IMR-90 (cell line): Measurements from ENCODE around the gene ABCB1. TPM values are rescaled to one million over a fixed set of nuclear protein-coding genes. Genes with fewer than 3 reads are reported as not detected.
"Not testable (repeated sequence)": the region's sequence is repeated elsewhere in the genome, so short reads cannot be mapped to it uniquely, and the experiment has no call there.

Source experiments
- ATAC-seq: fragments of 200-7000 bp; cut with Tn5 transposase; 2 replicates; pipeline ENCODE4 v1.9.1; 2020; ENCODE audit warnings: low read depth, mild to moderate bottlenecking, moderate library complexity
- BruUV-seq: library from RNA; stranded (reverse); fragments of 400-500 nt; replicated peaks from 2 replicates; lab custom pipeline; 2021; lab: Mats Ljungman, UMichigan
- CTCF ChIA-PET: fragments of 300-600 bp; formaldehyde crosslinking; extraction: SDS; loops from one replicate; lab custom pipeline; 2021; ENCODE audit warnings: antibody characterized with exemption; lab: Yijun Ruan, JAX
- POLR2A ChIA-PET: fragments of 300-600 bp; sonication (Branson Sonifier 250); formaldehyde crosslinking; loops from one replicate; lab custom pipeline; 2022; ENCODE audit warnings: antibody characterized with exemption; ENCODE audit not compliant: unreplicated experiment; lab: Charles Lee
- DNase-seq: peaks from one replicate; pipeline ENCODE4 v3.0.0; 2013
- H2AFZ ChIP-seq: replicated peaks from 2 replicates; pipeline ENCODE3; 2013; ENCODE audit warnings: low read length, mild to moderate bottlenecking; ENCODE audit not compliant: poor library complexity
- H2AK5ac ChIP-seq: 2 replicates; pipeline ENCODE4 v1.6.1; 2013; ENCODE audit warnings: low read depth, low read length, inconsistent platforms
- H2AK9ac ChIP-seq: replicated peaks from 2 replicates; pipeline ENCODE3; 2013; ENCODE audit warnings: mild to moderate bottlenecking, low read depth, low read length, moderate library complexity; ENCODE audit not compliant: poor library complexity
- H2BK120ac ChIP-seq: 2 replicates; pipeline ENCODE4 v1.6.1; 2013; ENCODE audit warnings: low read depth, low read length, inconsistent platforms
- H2BK15ac ChIP-seq: 3 replicates; pipeline ENCODE4 v1.6.1; 2013; ENCODE audit warnings: low read depth, low read length, inconsistent platforms
- H2BK20ac ChIP-seq: 2 replicates; pipeline ENCODE4 v1.6.1; 2013; ENCODE audit warnings: low read depth, mild to moderate bottlenecking, inconsistent platforms, low read length, moderate library complexity
- H2BK5ac ChIP-seq: 2 replicates; pipeline ENCODE4 v1.6.1; 2013; ENCODE audit warnings: mild to moderate bottlenecking, low read depth, low read length, inconsistent platforms; ENCODE audit not compliant: poor library complexity, severe bottlenecking
- H3K14ac ChIP-seq: replicated peaks from 2 replicates; pipeline ENCODE4 v1.6.1; 2013; ENCODE audit warnings: low read depth, low read length, inconsistent platforms
- H3K18ac ChIP-seq: 2 replicates; pipeline ENCODE4 v1.6.1; 2013; ENCODE audit warnings: low read depth, low read length, control low read depth
- H3K23ac ChIP-seq: 2 replicates; pipeline ENCODE4 v1.6.1; 2013; ENCODE audit warnings: low read depth, low read length, inconsistent platforms
- H3K27ac ChIP-seq: 2 replicates; pipeline ENCODE4 v1.5.1; 2013; ENCODE audit warnings: mild to moderate bottlenecking, control low read depth, low read length; ENCODE audit not compliant: insufficient read depth
- H3K27me3 ChIP-seq: 2 replicates; pipeline ENCODE4 v1.6.1; 2013; ENCODE audit warnings: low read length; ENCODE audit not compliant: control insufficient read depth, insufficient read depth
- H3K36me3 ChIP-seq: 2 replicates; pipeline ENCODE4 v1.6.1; 2013; ENCODE audit warnings: low read length, mixed read lengths; ENCODE audit not compliant: control insufficient read depth, insufficient read depth
- H3K4ac ChIP-seq: 2 replicates; pipeline ENCODE4 v1.6.1; 2013; ENCODE audit warnings: low read depth, low read length, inconsistent platforms
- H3K4me1 ChIP-seq: 2 replicates; pipeline ENCODE4 v1.6.1; 2013; ENCODE audit warnings: low read length, mixed read lengths; ENCODE audit not compliant: control insufficient read depth, insufficient read depth
- H3K4me2 ChIP-seq: 2 replicates; pipeline ENCODE4 v1.6.1; 2013; ENCODE audit warnings: low read depth, mild to moderate bottlenecking, control low read depth, low read length, moderate library complexity
- H3K4me3 ChIP-seq: 2 replicates; pipeline ENCODE4 v1.5.1; 2013; ENCODE audit warnings: low read depth, mild to moderate bottlenecking, control low read depth, low read length, moderate library complexity; ENCODE audit not compliant: insufficient read depth
- H3K56ac ChIP-seq: 2 replicates; pipeline ENCODE4 v1.6.1; 2013; ENCODE audit warnings: low read length, inconsistent platforms; ENCODE audit not compliant: insufficient read depth; ENCODE audit errors: extremely low read depth
- H3K79me1 ChIP-seq, 2 experiments: 2 replicates each; pipeline ENCODE4 v1.6.1; 2013; ENCODE audit warnings: low read length in 2 of 2, inconsistent platforms in 1 of 2, low read depth in 1 of 2
- H3K9ac ChIP-seq: 2 replicates; pipeline ENCODE4 v1.6.1; 2013; ENCODE audit warnings: low read depth, low read length, control low read depth
- H3K9me1 ChIP-seq: 2 replicates; pipeline ENCODE4 v1.6.1; 2013; ENCODE audit warnings: low read length, inconsistent platforms; ENCODE audit not compliant: insufficient read depth
- H3K9me3 ChIP-seq: 2 replicates; pipeline ENCODE4 v1.6.1; 2013; ENCODE audit warnings: low read length; ENCODE audit not compliant: control insufficient read depth, insufficient read depth
- H4K20me1 ChIP-seq: 2 replicates; pipeline ENCODE4 v1.6.1; 2013; ENCODE audit warnings: low read length, inconsistent platforms; ENCODE audit not compliant: insufficient read depth
- H4K5ac ChIP-seq: 2 replicates; pipeline ENCODE4 v1.6.1; 2013; ENCODE audit warnings: mild to moderate bottlenecking, low read depth, low read length, control low read depth
- H4K8ac ChIP-seq, 2 experiments: 2 replicates each; pipeline ENCODE4 v1.6.1; 2013; ENCODE audit warnings: low read depth in 2 of 2, low read length in 2 of 2, control low read depth in 1 of 2, inconsistent platforms in 1 of 2
- H4K91ac ChIP-seq: 2 replicates; pipeline ENCODE4 v1.6.1; 2013; ENCODE audit warnings: low read depth, low read length, inconsistent platforms; ENCODE audit not compliant: insufficient read depth
- MAFK ChIP-seq: IDR thresholded peaks from 2 replicates; pipeline ENCODE4 v1.6.1; 2012; ENCODE audit warnings: low read depth, low read length, improper control_type of control experiment
- MAZ ChIP-seq: IDR thresholded peaks from 2 replicates; pipeline ENCODE4 v1.6.1; 2012; ENCODE audit warnings: low read depth, mild to moderate bottlenecking, low read length, improper control_type of control experiment, moderate library complexity, borderline replicate concordance
- NFE2L2 ChIP-seq: fragments of 150-350 bp; IDR thresholded peaks from 2 replicates; pipeline ENCODE4 v1.6.1; 2016; ENCODE audit warnings: low read depth, mild to moderate bottlenecking, low read length
- RFX5 ChIP-seq: IDR thresholded peaks from 2 replicates; pipeline ENCODE4 v1.8.0; 2012; ENCODE audit warnings: low read depth, mild to moderate bottlenecking, low read length, moderate library complexity
- WGBS, 2 experiments: methylation state at CpG; one replicate each; pipeline versions ENCODE4 v1.1.5 to v1.1.7; 2013; ENCODE audit warnings: missing lambda C conversion rate in 2 of 2; ENCODE audit not compliant: insufficient read length in 1 of 2; ENCODE audit errors: extremely low coverage in 2 of 2; 5-methylcytosine and 5-hydroxymethylcytosine counted together
- dilution Hi-C: fragments of 300-500 bp; cut with HindIII; formaldehyde crosslinking; loops from one replicate; pipeline ENCODE4 v1.14.3; 2018; ENCODE audit warnings: low sequenced_read_pairs; ENCODE audit not compliant: unreplicated experiment
- in situ Hi-C: fragments of 300-500 bp; cut with MboI; formaldehyde crosslinking; loops from 3 replicates; pipeline ENCODE4 v1.14.3; 2019; ENCODE audit warnings: low sequenced_read_pairs, inconsistent platforms, mixed read lengths
- intact Hi-C: fragments of 100-400 bp; cut with micrococcal nuclease; formaldehyde crosslinking; loops from 2 replicates; pipeline ENCODE4 v1.10.0; 2022
- polyA plus RNA-seq, 3 experiments: library from polyadenylated mRNA; depleted of rRNA; stranded (reverse); fragments of >200 nt; gene quantifications; 2 replicates each; pipeline ENCODE4 v1.2.3, GENCODE V29; 2012; ENCODE audit warnings: low replicate concordance in 1 of 3
- total RNA-seq: library from RNA; depleted of rRNA; stranded (reverse); fragments of >200 nt; gene quantifications from 2 replicates; pipeline ENCODE4 v1.2.3, GENCODE V29; 2012
- TF ChIP-seq, protein P1 (sequence below): conservative IDR thresholded peaks from 2 replicates; pipeline ENCODE4 v1.5.1; 2012; ENCODE audit warnings: mild to moderate bottlenecking, low read depth, low read length, improper control_type of control experiment

ABCB1 gene
- total and polyA plus RNA-seq, 2 of the 4 experiments (the other 2 are of a cell fraction): 0.80 to 0.90 TPM

DNA sequence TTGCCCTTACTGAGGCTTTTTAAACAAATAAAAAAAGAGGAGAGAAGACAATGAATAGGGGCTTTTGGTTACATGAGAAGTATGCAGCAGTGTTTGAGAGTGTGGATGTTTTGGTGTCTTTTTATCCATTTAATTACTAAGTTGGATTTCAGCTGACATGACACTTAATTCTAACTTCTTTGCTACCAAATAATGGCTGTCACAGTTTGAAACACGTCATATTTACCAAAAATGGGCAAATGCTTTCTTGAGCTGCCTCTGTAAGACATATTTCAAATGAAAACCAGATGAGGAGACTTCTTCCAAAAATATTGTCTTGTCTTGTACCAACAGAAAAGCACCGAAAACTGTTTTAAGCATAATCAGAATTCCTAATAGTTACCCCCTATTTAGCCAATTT lies 129.2 kb downstream of the ABCB1 start:
- Histone ChIP-seq H2BK15ac (no peak overlapping the region), H3K4me3 (no peak overlapping the region), H4K8ac (no peak overlapping the region), H3K27ac (no peak overlapping the region), H3K4me1 (no peaks in the 10 kb centered on the region), H2AK5ac (no peak overlapping the region), H3K9ac (no peak overlapping the region), H3K79me1 (no peaks in the 10 kb centered on the region), H3K27me3 (peaks cover 21% of the 10 kb centered on the region), H4K20me1 (no peaks in the 10 kb centered on the region), H2BK20ac (no peak overlapping the region), H3K14ac (no peak overlapping the region), H3K18ac (no peak overlapping the region), H3K4ac (no peak overlapping the region), H2AK9ac (no peak overlapping the region), H3K36me3 (no peaks in the 10 kb centered on the region), H3K9me3 (no peaks in the 10 kb centered on the region), H3K56ac (no peak overlapping the region), H3K4me2 (no peak overlapping the region), H2BK5ac (no peak overlapping the region), H2BK120ac (no peak overlapping the region), H4K5ac (no peak overlapping the region), H3K9me1 (no peaks in the 10 kb centered on the region), H3K23ac (no peak overlapping the region), H4K91ac (no peak overlapping the region), H2AFZ (no peak overlapping the region)
- ATAC-seq: no peak
- POLR2A ChIA-PET: no interaction called here
- BruUV-seq: no TSS peak
- WGBS, 2 experiments: no CpG with 5 or more reads among the region's 2 CpGs
- dilution Hi-C loops (no loop called here), intact Hi-C loops (no loop called here), in situ Hi-C loops (no loop called here)
- CTCF ChIA-PET: no interaction called here
- DNase-seq: no peak
- TF ChIP-seq RFX5 (no peak), NFE2L2 (no peak), MAFK (peak; percentile 71), MAZ (no peak)
- TF ChIP-seq, protein P1, sequence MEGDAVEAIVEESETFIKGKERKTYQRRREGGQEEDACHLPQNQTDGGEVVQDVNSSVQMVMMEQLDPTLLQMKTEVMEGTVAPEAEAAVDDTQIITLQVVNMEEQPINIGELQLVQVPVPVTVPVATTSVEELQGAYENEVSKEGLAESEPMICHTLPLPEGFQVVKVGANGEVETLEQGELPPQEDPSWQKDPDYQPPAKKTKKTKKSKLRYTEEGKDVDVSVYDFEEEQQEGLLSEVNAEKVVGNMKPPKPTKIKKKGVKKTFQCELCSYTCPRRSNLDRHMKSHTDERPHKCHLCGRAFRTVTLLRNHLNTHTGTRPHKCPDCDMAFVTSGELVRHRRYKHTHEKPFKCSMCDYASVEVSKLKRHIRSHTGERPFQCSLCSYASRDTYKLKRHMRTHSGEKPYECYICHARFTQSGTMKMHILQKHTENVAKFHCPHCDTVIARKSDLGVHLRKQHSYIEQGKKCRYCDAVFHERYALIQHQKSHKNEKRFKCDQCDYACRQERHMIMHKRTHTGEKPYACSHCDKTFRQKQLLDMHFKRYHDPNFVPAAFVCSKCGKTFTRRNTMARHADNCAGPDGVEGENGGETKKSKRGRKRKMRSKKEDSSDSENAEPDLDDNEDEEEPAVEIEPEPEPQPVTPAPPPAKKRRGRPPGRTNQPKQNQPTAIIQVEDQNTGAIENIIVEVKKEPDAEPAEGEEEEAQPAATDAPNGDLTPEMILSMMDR: no peak

DNA sequence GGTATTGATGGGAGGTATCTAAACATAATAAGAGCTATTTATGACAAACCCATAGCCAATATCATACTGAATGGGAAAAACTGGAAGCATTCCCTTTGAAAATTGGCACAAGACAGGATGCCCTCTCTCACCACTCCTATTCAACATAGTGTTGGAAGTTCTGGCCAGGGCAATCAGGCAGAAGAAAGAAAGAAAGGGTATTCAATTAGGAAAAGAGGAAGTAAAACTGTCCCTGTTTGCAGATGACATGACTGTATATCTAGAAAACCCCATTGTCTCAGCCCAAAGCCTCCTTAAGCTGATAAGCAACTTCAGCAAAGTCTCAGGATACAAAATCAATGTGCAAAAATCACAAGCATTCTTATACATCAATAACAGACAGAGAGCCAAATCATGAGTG lies 131.5 kb downstream of the ABCB1 start:
- H3K18ac ChIP-seq, intact Hi-C loops, dilution Hi-C loops, H3K79me1 ChIP-seq, H2AK5ac ChIP-seq, H3K27me3 ChIP-seq, ATAC-seq, H4K8ac ChIP-seq, H2BK5ac ChIP-seq, H4K91ac ChIP-seq, H3K4ac ChIP-seq, H3K4me2 ChIP-seq, H2AK9ac ChIP-seq, H3K14ac ChIP-seq, H3K36me3 ChIP-seq, H3K4me1 ChIP-seq, H2BK15ac ChIP-seq, in situ Hi-C loops, H3K27ac ChIP-seq, H3K23ac ChIP-seq, H4K20me1 ChIP-seq, H2AFZ ChIP-seq, H2BK120ac ChIP-seq, H3K9me3 ChIP-seq, H4K5ac ChIP-seq, BruUV-seq, H3K56ac ChIP-seq, H3K9ac ChIP-seq, POLR2A ChIA-PET, DNase-seq, H3K4me3 ChIP-seq, H3K9me1 ChIP-seq, CTCF ChIA-PET, H2BK20ac ChIP-seq: not testable (repeated sequence)
